ENCODE data around the gene BBC3. TPM values are rescaled to one million over a fixed set of nuclear protein-coding genes. Genes with fewer than 3 reads are reported as not detected.
A peak's percentile ranks its signal among the peaks of the same experiment; 100 is the strongest.

Gene BBC3
- total and polyA plus RNA-seq, 2 of the 4 experiments (the other 2 are of a cell fraction): 1.6 to 6.5 TPM

DNA sequence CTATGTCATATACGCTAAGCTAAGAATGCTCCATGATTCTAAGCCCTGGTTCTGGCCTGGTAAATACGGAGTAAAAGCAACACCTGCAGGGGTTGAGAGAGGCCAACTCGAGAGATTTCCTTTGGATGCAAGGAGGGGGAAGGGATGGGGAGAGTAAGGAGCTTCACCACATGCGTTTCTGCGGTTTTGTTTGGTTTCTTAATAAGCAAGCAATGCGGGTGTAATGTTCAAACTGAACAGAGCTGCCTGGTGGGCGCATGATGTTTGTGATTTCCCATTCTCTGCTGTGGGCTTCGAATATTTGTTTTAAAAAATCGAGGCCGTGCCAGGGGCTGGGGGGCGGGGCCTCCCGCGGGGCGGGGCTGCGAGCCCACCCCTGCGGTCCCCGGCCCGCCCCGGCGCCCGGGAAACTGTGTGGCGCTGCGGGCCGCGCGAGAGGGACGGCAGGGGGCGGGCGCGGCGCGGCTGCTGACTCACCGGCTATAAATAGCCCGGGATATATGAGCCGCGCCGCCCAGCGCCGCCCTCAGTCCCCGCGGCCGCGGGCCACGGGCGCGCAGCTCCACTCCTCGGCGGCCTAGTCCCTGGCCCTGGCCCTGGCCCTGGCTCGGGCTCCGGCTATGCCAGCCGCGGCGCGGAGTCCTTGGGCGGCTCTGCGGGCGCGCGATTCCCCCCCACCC lies 5.1 kb downstream of the BBC3 start:
- Histone ChIP-seq H3K14ac (replicated peaks; ENCODE audit: low read depth, low read length) (peak overlapping the region; percentile 27), H3K27ac (ENCODE audit: insufficient read depth, low read length) (peak overlapping the region; percentile 97), H4K5ac (ENCODE audit: low read depth, low read length) (peak overlapping the region; percentile 54; the same call in 1 of the 2 replicates), H3K4me3 (ENCODE audit: insufficient read depth, low read depth, low read length) (peak overlapping the region; percentile 1), H3K4me2 (ENCODE audit: low read depth, low read length) (peak overlapping the region; percentile 80), H3K9ac (ENCODE audit: low read depth, low read length) (peak overlapping the region; percentile 60), H4K8ac (ENCODE audit: low read depth in 2 of 2, low read length in 2 of 2) (peak overlapping the region; percentile 90 to 91; a peak in 2 of 4 replicates), H2AFZ (replicated peaks; ENCODE audit: low read length, poor library complexity) (peak overlapping the region; percentile 80), H3K79me1 (ENCODE audit: low read depth in 1 of 2, low read length in 2 of 2) (peaks cover 6 to 59% of the 10 kb centered on the region in 2 experiments), H3K9me1 (ENCODE audit: insufficient read depth, low read length) (peaks cover 9% of the 10 kb centered on the region), H3K4me1 (ENCODE audit: control insufficient read depth, insufficient read depth, low read length) (peaks cover 19% of the 10 kb centered on the region), H2BK20ac (ENCODE audit: low read depth, low read length) (peak overlapping the region; percentile 64), H2AK9ac (replicated peaks; ENCODE audit: low read depth, low read length, poor library complexity) (peak overlapping the region; percentile 90), H2BK15ac (ENCODE audit: low read depth, low read length) (peak overlapping the region; percentile 22; the same call in 1 of the 3 replicates), H2BK5ac (ENCODE audit: low read depth, low read length, poor library complexity, severe bottlenecking) (peak overlapping the region; percentile 90), H3K23ac (ENCODE audit: low read depth, low read length) (peak overlapping the region; percentile 61; the same call in 1 of the 2 replicates), H4K20me1 (ENCODE audit: insufficient read depth, low read length) (peaks cover 38% of the 10 kb centered on the region), H3K36me3 (ENCODE audit: control insufficient read depth, insufficient read depth, low read length) (peaks cover 17% of the 10 kb centered on the region; the same call in 1 of the 2 replicates), H4K91ac (ENCODE audit: insufficient read depth, low read depth, low read length) (peak overlapping the region; percentile 70), H3K56ac (ENCODE audit: extremely low read depth, insufficient read depth, low read length) (peak overlapping the region; percentile 31; the same call in 1 of the 2 replicates), H3K27me3 (ENCODE audit: control insufficient read depth, insufficient read depth, low read length) (no peaks in the 10 kb centered on the region), H3K4ac (ENCODE audit: low read depth, low read length) (peak overlapping the region; percentile 93), H2AK5ac (ENCODE audit: low read depth, low read length) (0 out of 2 replicates have a peak overlapping the region, but pooled peaks have one; percentile 38), H2BK120ac (ENCODE audit: low read depth, low read length) (peak overlapping the region; percentile 80), H3K9me3 (ENCODE audit: control insufficient read depth, insufficient read depth, low read length) (no peaks in the 10 kb centered on the region), H3K18ac (ENCODE audit: low read depth, low read length) (peak overlapping the region; percentile 58; the same call in 1 of the 2 replicates)
- peak; percentile 84 for DNase-seq
- dilution Hi-C loops (cut with HindIII; ENCODE audit: low sequenced_read_pairs, unreplicated experiment) (no loop called here), in situ Hi-C loops (cut with MboI; ENCODE audit: low sequenced_read_pairs) (no loop called here), intact Hi-C loops (cut with micrococcal nuclease) (loop anchor here (1.0 kb wide), 2 partner anchors 16 to 18 kb away; no protein-coding TSS in a partner anchor)
- peak; percentile 57 for ATAC-seq (ENCODE audit: low read depth)
- no TSS peak for BruUV-seq (replicated peaks)
- CTCF ChIA-PET: interaction anchor here (0.6 to 2.4 kb wide), 5 partner anchors 11 to 76 kb away, joined by 3 to 13 read pairs (median 3); no protein-coding TSS in a partner anchor
- WGBS, 2 experiments (ENCODE audit: extremely low coverage in 2 of 2, insufficient read length in 1 of 2): 4% methylated on average over 19 of the region's 59 CpGs; no CpG with 5 or more reads in 1 of the 2 experiments
- POLR2A ChIA-PET (ENCODE audit: unreplicated experiment): interaction anchor here (0.6 to 1.2 kb wide), 5 partner anchors 15 to 100 kb away, joined by 3 to 5 read pairs (median 4); partner anchors contain the start of gene CCDC9
- TF ChIP-seq, protein P1, sequence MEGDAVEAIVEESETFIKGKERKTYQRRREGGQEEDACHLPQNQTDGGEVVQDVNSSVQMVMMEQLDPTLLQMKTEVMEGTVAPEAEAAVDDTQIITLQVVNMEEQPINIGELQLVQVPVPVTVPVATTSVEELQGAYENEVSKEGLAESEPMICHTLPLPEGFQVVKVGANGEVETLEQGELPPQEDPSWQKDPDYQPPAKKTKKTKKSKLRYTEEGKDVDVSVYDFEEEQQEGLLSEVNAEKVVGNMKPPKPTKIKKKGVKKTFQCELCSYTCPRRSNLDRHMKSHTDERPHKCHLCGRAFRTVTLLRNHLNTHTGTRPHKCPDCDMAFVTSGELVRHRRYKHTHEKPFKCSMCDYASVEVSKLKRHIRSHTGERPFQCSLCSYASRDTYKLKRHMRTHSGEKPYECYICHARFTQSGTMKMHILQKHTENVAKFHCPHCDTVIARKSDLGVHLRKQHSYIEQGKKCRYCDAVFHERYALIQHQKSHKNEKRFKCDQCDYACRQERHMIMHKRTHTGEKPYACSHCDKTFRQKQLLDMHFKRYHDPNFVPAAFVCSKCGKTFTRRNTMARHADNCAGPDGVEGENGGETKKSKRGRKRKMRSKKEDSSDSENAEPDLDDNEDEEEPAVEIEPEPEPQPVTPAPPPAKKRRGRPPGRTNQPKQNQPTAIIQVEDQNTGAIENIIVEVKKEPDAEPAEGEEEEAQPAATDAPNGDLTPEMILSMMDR (conservative IDR thresholded peaks at IDR 0.05; ENCODE audit: low read depth, low read length): peak; percentile 39
- TF ChIP-seq CHD1 (IDR thresholded peaks at IDR 0.05; ENCODE audit: low read depth, low read length) (no peak), BHLHE40 (IDR thresholded peaks at IDR 0.05; ENCODE audit: low read depth, low read length) (0 out of 2 replicates have a peak, but pooled peaks have one; percentile 27), FOS (IDR thresholded peaks at IDR 0.05; ENCODE audit: low read depth, low read length) (peak; percentile 62; the same call in 1 of the 2 replicates), MAFK (IDR thresholded peaks at IDR 0.05; ENCODE audit: low read depth, low read length) (no peak), MAZ (IDR thresholded peaks at IDR 0.05; ENCODE audit: borderline replicate concordance, low read depth, low read length) (peak; percentile 82; the same call in 1 of the 2 replicates), SMC3 (IDR thresholded peaks at IDR 0.05; ENCODE audit: low read depth, low read length) (no peak), CEBPB (IDR thresholded peaks at IDR 0.05; ENCODE audit: low read depth, low read length) (peak; percentile 40; the same call in 1 of the 2 replicates), NFE2L2 (IDR thresholded peaks at IDR 0.05; ENCODE audit: low read depth, low read length) (peak; percentile 28; the same call in 1 of the 2 replicates), MXI1 (IDR thresholded peaks at IDR 0.05; ENCODE audit: borderline replicate concordance, low read depth, low read length) (peak; percentile 35; the same call in 1 of the 2 replicates)
- TF ChIP-seq, protein P2, sequence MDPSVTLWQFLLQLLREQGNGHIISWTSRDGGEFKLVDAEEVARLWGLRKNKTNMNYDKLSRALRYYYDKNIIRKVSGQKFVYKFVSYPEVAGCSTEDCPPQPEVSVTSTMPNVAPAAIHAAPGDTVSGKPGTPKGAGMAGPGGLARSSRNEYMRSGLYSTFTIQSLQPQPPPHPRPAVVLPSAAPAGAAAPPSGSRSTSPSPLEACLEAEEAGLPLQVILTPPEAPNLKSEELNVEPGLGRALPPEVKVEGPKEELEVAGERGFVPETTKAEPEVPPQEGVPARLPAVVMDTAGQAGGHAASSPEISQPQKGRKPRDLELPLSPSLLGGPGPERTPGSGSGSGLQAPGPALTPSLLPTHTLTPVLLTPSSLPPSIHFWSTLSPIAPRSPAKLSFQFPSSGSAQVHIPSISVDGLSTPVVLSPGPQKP (IDR thresholded peaks at IDR 0.05; ENCODE audit: borderline replicate concordance, low read depth, low read length): no peak
- TF ChIP-seq, protein P3, sequence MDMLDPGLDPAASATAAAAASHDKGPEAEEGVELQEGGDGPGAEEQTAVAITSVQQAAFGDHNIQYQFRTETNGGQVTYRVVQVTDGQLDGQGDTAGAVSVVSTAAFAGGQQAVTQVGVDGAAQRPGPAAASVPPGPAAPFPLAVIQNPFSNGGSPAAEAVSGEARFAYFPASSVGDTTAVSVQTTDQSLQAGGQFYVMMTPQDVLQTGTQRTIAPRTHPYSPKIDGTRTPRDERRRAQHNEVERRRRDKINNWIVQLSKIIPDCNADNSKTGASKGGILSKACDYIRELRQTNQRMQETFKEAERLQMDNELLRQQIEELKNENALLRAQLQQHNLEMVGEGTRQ (IDR thresholded peaks at IDR 0.05; ENCODE audit: low read depth, low read length): 0 out of 2 replicates have a peak, but pooled peaks have one; percentile 17
